Coronary artery (tissue), 2 donors: ENCODE data around the gene TOGARAM1.
"Not testable (repeated sequence)": the region's sequence is repeated elsewhere in the genome, so short reads cannot be mapped to it uniquely, and the experiment has no call there.

Experiments
- DNase-seq: peaks from one replicate; pipeline ENCODE4 v3.0.0-alpha.2; 2017; ENCODE audit warnings: low spot score
- H3K27ac ChIP-seq, 2 donors: fragments of 200-600 bp; sonication (generic); one replicate each; pipeline ENCODE4 v1.5.1; 2016 to 2019
- H3K4me3 ChIP-seq: fragments of 200-600 bp; sonication (generic); 2 replicates; pipeline ENCODE4 v1.5.1; 2016; ENCODE audit warnings: mild to moderate bottlenecking, moderate library complexity
- TF ChIP-seq, protein P1 (sequence below): fragments of 200-600 bp; sonication (generic); IDR thresholded peaks from one replicate; pipeline ENCODE4 v1.5.1; 2019; ENCODE audit warnings: antibody characterized with exemption

TOGARAM1 gene

DNA sequence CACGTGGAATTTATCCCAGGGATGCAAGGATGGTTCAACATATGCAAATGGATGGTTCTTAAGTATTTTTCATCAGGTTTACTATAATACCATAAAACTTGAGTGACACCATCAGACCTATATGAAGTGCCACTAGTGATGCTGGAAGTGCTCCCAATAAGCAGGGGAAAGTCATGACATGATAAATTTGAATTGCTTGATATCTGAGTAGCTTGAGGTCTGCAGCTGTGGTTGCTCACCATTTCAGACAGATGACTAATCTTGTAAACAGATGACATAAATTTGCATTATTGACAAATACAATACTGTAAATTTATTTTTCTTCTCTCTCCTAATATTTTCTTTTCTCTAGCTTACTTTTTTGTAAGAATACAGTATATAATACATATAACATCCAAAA, 108.2 kb downstream of the TOGARAM1 start:
- no peak for DNase-seq
- Histone ChIP-seq H3K27ac (no peak overlapping the region), H3K4me3 (no peak overlapping the region)
- TF ChIP-seq, protein P1, sequence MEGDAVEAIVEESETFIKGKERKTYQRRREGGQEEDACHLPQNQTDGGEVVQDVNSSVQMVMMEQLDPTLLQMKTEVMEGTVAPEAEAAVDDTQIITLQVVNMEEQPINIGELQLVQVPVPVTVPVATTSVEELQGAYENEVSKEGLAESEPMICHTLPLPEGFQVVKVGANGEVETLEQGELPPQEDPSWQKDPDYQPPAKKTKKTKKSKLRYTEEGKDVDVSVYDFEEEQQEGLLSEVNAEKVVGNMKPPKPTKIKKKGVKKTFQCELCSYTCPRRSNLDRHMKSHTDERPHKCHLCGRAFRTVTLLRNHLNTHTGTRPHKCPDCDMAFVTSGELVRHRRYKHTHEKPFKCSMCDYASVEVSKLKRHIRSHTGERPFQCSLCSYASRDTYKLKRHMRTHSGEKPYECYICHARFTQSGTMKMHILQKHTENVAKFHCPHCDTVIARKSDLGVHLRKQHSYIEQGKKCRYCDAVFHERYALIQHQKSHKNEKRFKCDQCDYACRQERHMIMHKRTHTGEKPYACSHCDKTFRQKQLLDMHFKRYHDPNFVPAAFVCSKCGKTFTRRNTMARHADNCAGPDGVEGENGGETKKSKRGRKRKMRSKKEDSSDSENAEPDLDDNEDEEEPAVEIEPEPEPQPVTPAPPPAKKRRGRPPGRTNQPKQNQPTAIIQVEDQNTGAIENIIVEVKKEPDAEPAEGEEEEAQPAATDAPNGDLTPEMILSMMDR, result no peak

DNA sequence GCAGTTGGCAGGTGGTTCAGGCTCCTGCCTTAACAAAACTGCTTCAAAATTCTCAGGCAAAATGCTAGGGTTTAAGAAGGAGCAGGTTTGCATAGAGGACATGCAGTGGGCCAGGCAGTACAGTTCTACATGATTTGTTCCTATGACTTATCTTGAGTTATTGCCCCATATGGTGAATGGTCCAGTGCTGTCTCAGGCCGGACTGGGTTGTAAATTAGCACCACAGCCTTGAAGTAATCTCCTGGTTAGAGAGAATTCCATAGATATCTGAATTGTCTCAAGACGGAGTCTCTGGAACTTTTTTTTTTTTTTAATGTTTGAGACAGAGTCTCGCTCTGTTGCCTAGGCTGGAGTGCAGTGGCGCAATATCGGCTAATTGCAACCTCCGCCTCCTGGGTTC, 110.1 kb downstream of the TOGARAM1 start:
- H3K27ac ChIP-seq, result no peak overlapping the region
- TF ChIP-seq, protein P1, result no peak
- DNase-seq, result no peak
- no peak overlapping the region for H3K4me3 ChIP-seq

DNA sequence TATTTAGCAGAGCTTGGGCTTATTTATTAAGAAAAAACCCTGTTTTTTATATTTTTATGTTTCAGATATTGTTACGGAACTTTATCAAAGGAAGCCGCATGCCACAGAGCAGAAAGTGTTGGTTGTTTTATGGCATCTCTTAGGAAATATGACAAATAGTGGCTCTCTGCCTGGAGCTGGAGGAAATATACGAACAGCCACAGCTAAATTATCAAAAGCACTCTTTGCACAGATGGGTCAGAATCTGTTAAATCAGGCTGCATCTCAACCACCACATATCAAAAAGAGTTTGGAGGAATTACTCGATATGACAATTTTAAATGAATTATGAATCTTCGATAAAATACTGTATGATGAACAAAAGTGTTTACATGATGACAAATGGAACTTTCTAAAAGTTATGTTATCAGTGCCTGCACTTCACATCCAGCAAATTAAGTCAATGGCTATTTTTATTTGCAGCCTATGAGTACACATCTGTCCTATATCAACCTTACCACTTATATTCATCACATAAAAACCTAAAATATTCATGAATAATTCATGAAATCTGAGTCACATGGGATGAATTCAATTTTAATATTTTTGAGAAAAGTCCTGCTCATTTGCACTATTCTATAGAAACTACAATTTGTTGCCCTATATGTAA, 111.4 kb downstream of the TOGARAM1 start:
- Histone ChIP-seq H3K27ac (no peak overlapping the region), H3K4me3 (no peak overlapping the region)
- DNase-seq, result no peak
- TF ChIP-seq, protein P1, result no peak

DNA sequence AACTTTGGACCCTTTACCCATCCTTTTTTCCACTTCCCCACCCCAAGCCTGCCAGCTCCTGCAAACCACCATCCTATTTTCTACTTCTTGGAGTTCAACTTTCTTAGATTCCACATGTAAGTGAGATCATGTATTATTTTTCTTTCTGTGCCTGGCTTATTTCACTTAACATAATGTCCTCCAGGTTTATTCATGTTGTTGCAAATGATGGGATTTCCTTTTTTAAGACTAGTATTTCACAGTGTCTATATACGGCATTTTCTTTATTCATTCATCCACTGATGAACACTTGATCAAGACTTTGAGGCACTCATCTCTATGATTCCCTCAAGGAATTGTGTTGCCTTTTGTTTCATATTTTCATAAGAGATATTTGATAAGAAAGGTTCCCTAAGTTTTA, 116.3 kb downstream of the TOGARAM1 start:
- TF ChIP-seq, protein P1, result no peak
- Histone ChIP-seq H3K27ac (no peak overlapping the region), H3K4me3 (no peak overlapping the region)
- no peak for DNase-seq

DNA sequence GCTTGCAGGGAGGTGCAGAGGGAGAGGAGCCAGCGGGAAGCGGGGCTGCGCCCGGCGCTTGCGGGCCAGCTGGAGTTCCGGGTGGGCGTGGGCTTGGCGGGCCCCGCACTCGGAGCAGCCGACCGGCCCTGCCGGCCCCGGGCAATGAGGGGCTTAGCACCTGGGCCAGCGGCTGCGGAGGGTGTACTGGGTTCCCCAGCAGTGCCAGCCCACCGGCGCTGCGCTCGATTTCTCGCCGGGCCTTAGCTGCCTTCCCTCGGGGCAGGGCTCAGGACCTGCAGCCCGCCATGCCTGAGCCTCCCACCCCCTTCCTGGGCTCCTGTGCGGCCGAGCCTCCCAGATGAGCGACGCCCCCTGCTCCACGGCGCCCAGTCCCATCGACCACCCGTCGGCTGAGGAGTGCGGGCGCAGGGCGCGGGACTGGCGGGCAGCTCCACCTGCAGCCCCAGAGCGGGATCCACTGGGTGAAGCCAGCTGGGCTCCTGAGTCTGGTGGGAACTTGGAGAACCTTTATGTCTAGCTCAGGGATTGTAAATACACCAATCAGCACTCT, 118.5 kb downstream of the TOGARAM1 start:
- DNase-seq, H3K27ac ChIP-seq, H3K4me3 ChIP-seq: not testable (repeated sequence)

DNA sequence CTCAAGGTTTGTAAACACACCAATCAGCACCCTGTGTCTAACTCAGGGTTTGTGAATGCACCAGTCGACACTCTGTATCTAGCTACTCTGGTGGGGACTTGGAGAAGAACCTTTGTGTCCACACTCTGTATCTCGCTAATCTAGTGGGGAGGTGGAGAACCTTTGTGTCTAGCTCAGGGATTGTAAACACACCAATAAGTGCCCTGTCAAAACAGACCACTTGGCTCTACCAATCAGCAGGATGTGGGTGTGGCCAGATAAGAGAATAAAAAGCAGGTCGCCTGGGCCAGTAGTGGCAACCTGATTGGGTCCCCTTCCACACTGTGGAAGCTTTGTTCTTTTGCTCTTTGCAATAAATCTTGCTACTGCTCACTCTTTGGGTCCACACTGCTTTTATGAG, 119.1 kb downstream of the TOGARAM1 start:
- DNase-seq, H3K4me3 ChIP-seq, H3K27ac ChIP-seq: not testable (repeated sequence)

DNA sequence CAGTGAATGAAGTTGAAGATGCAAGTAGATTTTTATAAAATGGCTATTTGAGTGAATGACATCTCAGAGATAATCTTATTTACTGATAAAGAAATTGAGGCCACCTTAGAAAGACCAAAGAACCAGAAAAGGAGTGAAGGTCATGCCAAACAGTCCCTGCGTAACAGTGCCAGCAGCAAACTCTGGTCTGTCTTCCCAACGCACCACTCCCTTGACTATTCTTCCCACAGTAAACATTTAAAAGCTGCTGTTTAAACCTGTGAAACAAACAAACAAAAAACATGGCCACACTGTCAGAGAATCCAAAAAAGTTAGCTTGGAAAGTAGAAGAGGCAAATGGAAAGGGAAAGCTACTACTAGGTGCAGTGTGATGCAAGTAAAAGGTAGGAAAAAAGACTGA, 120.4 kb downstream of the TOGARAM1 start:
- TF ChIP-seq, protein P1, result no peak
- H3K4me3 ChIP-seq, result no peak overlapping the region
- H3K27ac ChIP-seq, result no peak overlapping the region
- no peak for DNase-seq

DNA sequence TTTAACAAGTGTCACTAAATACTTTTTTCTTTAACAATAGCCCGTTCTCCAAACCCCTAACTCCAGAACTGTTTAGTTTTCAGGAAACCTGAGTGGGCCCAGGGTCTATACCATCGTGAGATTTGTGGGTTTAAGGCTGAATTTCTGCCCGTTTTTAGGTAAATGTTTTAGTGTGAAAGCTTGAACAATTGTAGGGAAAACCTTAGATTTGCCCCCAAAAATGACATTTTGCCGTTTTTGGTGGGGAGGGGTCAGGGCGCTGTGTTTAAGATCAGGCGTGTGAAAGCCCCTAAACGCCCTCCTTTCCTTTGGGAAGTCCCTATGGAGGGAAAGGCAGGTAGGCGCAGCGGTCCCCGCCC, 121.6 kb downstream of the TOGARAM1 start:
- Histone ChIP-seq H3K27ac (peak overlapping the region; percentile 54 to 87), H3K4me3 (peak overlapping the region; percentile 80)
- DNase-seq, result no peak
- TF ChIP-seq, protein P1, result no peak
